PC-3 (cell line): ENCODE measurements around the gene FOXN3. TPM values are rescaled to one million over a fixed set of nuclear protein-coding genes. Genes with fewer than 3 reads are reported as not detected.

Source experiments
- ATAC-seq: fragments of 200-7000 bp; cut with Tn5 transposase; 2 replicates; pipeline ENCODE4 v1.9.1; 2020; ENCODE audit warnings: mild to moderate bottlenecking, moderate library complexity
- Bru-seq: library from RNA; stranded (reverse); fragments of 400-500 nt; gene quantifications from one replicate; lab custom pipeline; 2021; lab: Mats Ljungman, UMichigan
- BruChase-seq, 2 experiments: library from RNA; stranded (reverse); fragments of 400-500 nt; gene quantifications; one replicate each; lab custom pipeline; 2021; lab: Mats Ljungman, UMichigan
- BruUV-seq: library from RNA; stranded (reverse); fragments of 400-500 nt; replicated peaks from 2 replicates; lab custom pipeline; 2021; lab: Mats Ljungman, UMichigan
- CTCF ChIA-PET: fragments of 300-600 bp; sonication (Branson Sonifier 250); formaldehyde crosslinking; loops from one replicate; lab custom pipeline; 2022; ENCODE audit warnings: antibody characterized with exemption; lab: Charles Lee
- POLR2A ChIA-PET: fragments of 300-600 bp; sonication (Branson Sonifier 250); formaldehyde crosslinking; loops from one replicate; lab custom pipeline; 2022; ENCODE audit warnings: antibody characterized with exemption; ENCODE audit not compliant: unreplicated experiment; lab: Charles Lee
- DNase-seq: peaks from one replicate; pipeline ENCODE4 v3.0.0-alpha.2; 2015
- H2AFZ ChIP-seq: fragments of 300-600 bp; sonication (generic); 2 replicates; pipeline ENCODE4 v1.6.0; 2016; ENCODE audit warnings: antibody characterized with exemption, low read length
- H3F3A ChIP-seq: fragments of 300-600 bp; sonication (generic); one replicate; pipeline ENCODE4 v1.6.0; 2017; ENCODE audit warnings: antibody characterized with exemption, low read length, control low read depth, mild to moderate bottlenecking; ENCODE audit not compliant: unreplicated experiment
- H3K27ac ChIP-seq: fragments of 300-600 bp; sonication (generic); 2 replicates; pipeline ENCODE4 v1.5.1; 2016; ENCODE audit warnings: mild to moderate bottlenecking, low read length
- H3K27me3 ChIP-seq: fragments of 300-600 bp; sonication (generic); 2 replicates; pipeline ENCODE4 v1.6.1; 2016; ENCODE audit warnings: low read length, mixed read lengths
- H3K36me3 ChIP-seq: fragments of 300-600 bp; sonication (generic); 2 replicates; pipeline ENCODE4 v1.6.1; 2016; ENCODE audit warnings: low read depth, mixed run types, low read length, mixed read lengths
- H3K4me1 ChIP-seq: fragments of 300-600 bp; sonication (generic); 2 replicates; pipeline ENCODE4 v1.5.1; 2016; ENCODE audit warnings: low read length; ENCODE audit not compliant: insufficient read depth
- H3K4me2 ChIP-seq: fragments of 300-600 bp; sonication (generic); 2 replicates; pipeline ENCODE4 v1.6.0; 2016; ENCODE audit warnings: low read length
- H3K4me3 ChIP-seq: fragments of 300-600 bp; sonication (generic); 2 replicates; pipeline ENCODE4 v1.5.1; 2016; ENCODE audit warnings: mild to moderate bottlenecking, low read length, mixed read lengths
- H3K79me2 ChIP-seq: fragments of 300-600 bp; sonication (generic); 2 replicates; pipeline ENCODE4 v1.6.1; 2017; ENCODE audit warnings: low read length, mixed read lengths
- H3K9ac ChIP-seq: fragments of 300-600 bp; sonication (generic); 2 replicates; pipeline ENCODE4 v1.6.0; 2016; ENCODE audit warnings: mild to moderate bottlenecking, low read length
- H3K9me2 ChIP-seq: fragments of 300-600 bp; sonication (generic); replicated peaks from 2 replicates; pipeline ENCODE4 v1.6.1; 2016; ENCODE audit warnings: mixed run types, low read length, mixed read lengths
- H3K9me3 ChIP-seq: fragments of 300-600 bp; sonication (generic); 2 replicates; pipeline ENCODE4 v1.6.1; 2016; ENCODE audit warnings: low read length, mixed read lengths
- H4K20me1 ChIP-seq: fragments of 300-600 bp; sonication (generic); 2 replicates; pipeline ENCODE4 v1.6.1; 2016; ENCODE audit warnings: low read length, mixed read lengths
- CTCF ChIP-seq: fragments of 300-600 bp; sonication (generic); conservative IDR thresholded peaks from 2 replicates; pipeline ENCODE4 v1.5.1; 2017; ENCODE audit warnings: antibody characterized with exemption, low read depth, mild to moderate bottlenecking, low read length
- EZH2 ChIP-seq: fragments of 300-600 bp; sonication (generic); IDR thresholded peaks from one replicate; pipeline ENCODE4 v1.6.1; 2017; ENCODE audit warnings: antibody characterized with exemption, mild to moderate bottlenecking, low read length; ENCODE audit not compliant: unreplicated experiment
- EZH2phosphoT487 ChIP-seq: fragments of 300-600 bp; sonication (generic); IDR thresholded peaks from 2 replicates; pipeline ENCODE4 v1.6.1; 2018; ENCODE audit warnings: mild to moderate bottlenecking, antibody characterized with exemption, low read length, borderline replicate concordance
- intact Hi-C: fragments of 100-400 bp; cut with micrococcal nuclease; formaldehyde crosslinking; loops from 2 replicates; pipeline ENCODE4 v1.9.0; 2023
- long read RNA-seq: library from polyadenylated mRNA; unstranded; transcript quantifications from one replicate; pipeline ENCODE4 v2.0.0, GENCODE V29; 2021; ENCODE audit not compliant: unreplicated experiment
- total RNA-seq: library from RNA; depleted of rRNA; stranded (reverse); fragments of >200 nt; gene quantifications from 2 replicates; pipeline ENCODE4 v1.2.3, GENCODE V29; 2014; rRNA removed

The FOXN3 gene
- total RNA-seq (13.2 and 13.3 TPM in 2 replicates), Bru-seq, nascent RNA (percentile 63 among the genes with signal in this experiment), BruChase-seq, experiment 1, labeled RNA remaining after a 6-hour chase (percentile 57 among the genes with signal in this experiment), BruChase-seq, experiment 2, labeled RNA remaining after a 2-hour chase (percentile 59 among the genes with signal in this experiment)
- long read RNA-seq, transcript FOXN3-214 (6 exons, 2,692 nt): major isoform, 6 of 71 reads
- long read RNA-seq, partial matches to known transcripts: 3 of 71 reads
- long read RNA-seq, other reads (novel, unspliced or antisense): 57 of 71 reads

- DNase-seq (peak; percentile 90), ATAC-seq (peak; percentile 53)
- Histone ChIP-seq H3K36me3 (no peaks in the 10 kb centered on the region), H3K4me3 (peak within 1 kb of the TSS; percentile 95), H3K9me3 (no peaks in the 10 kb centered on the region), H4K20me1 (no peaks in the 10 kb centered on the region), H3K27ac (peak within 1 kb of the TSS; percentile 29), H3K27me3 (no peaks in the 10 kb centered on the region), H3F3A (no peaks in the 10 kb centered on the region), H3K79me2 (peaks cover 8% of the 10 kb centered on the region; the same call in 1 of the 2 replicates), H2AFZ (peak within 1 kb of the TSS; percentile 99), H3K9ac (peak within 1 kb of the TSS; percentile 72), H3K9me2 (no peaks in the 10 kb centered on the region), H3K4me2 (peak within 1 kb of the TSS; percentile 99), H3K4me1 (peaks cover 28% of the 10 kb centered on the region)
- intact Hi-C loops: loop anchor here (1.0 to 10.0 kb wide), 9 partner anchors 90 to 500 kb away; no protein-coding TSS in a partner anchor
- ChIA-PET CTCF (no interaction called here), POLR2A (no interaction called here)
- 0 out of 2 replicates have a peak, but pooled peaks have one; percentile 11 for TF ChIP-seq EZH2phosphoT487
- TF ChIP-seq EZH2: no peak
- no TSS peak for BruUV-seq
Observed at GRCh38 chr14:89417091-89417464, at the start of gene FOXN3. FOXN3 (minus strand) TSS chr14:89417233; CDS start chr14:89412476, 4,757 bp downstream.

- H3K4me1 ChIP-seq: no peaks in the 10 kb centered on the region
- H3K36me3 ChIP-seq: no peaks in the 10 kb centered on the region
- ChIA-PET CTCF (no interaction called here), POLR2A (no interaction called here)
- no peaks in the 10 kb centered on the region for H3F3A ChIP-seq
- H3K9me3 ChIP-seq: no peaks in the 10 kb centered on the region
- ATAC-seq (no peak), DNase-seq (no peak)
- intact Hi-C loops: no loop called here
- no peaks in the 10 kb centered on the region for H4K20me1 ChIP-seq
- no peaks in the 10 kb centered on the region for H3K27me3 ChIP-seq
- H3K4me2 ChIP-seq: no peak overlapping the region
- BruUV-seq: no TSS peak
- no peak overlapping the region for H3K27ac ChIP-seq
- H3K4me3 ChIP-seq: no peak overlapping the region
- H3K9ac ChIP-seq: no peak overlapping the region
- H3K79me2 ChIP-seq: no peaks in the 10 kb centered on the region
- H2AFZ ChIP-seq: no peak overlapping the region
- no peak for TF ChIP-seq EZH2phosphoT487
- no peak for TF ChIP-seq EZH2
- TF ChIP-seq CTCF: no peak
- no peaks in the 10 kb centered on the region for H3K9me2 ChIP-seq
Observed at GRCh38 chr14:89466484-89466883, 49.5 kb upstream of the FOXN3 start.

GRCh38 chr14:89465876-89466275 lies 48.8 kb upstream of the FOXN3 start:
- ATAC-seq: no peak
- no peaks in the 10 kb centered on the region for H4K20me1 ChIP-seq
- intact Hi-C loops: no loop called here
- no peaks in the 10 kb centered on the region for H3K9me2 ChIP-seq
- no peak overlapping the region for H3K4me3 ChIP-seq
- ChIA-PET CTCF (no interaction called here), POLR2A (no interaction called here)
- no peaks in the 10 kb centered on the region for H3K36me3 ChIP-seq
- H3K9me3 ChIP-seq: no peaks in the 10 kb centered on the region
- H3K79me2 ChIP-seq: no peaks in the 10 kb centered on the region
- DNase-seq: no peak
- no peak overlapping the region for H2AFZ ChIP-seq
- H3K4me2 ChIP-seq: no peak overlapping the region
- H3K4me1 ChIP-seq: no peaks in the 10 kb centered on the region
- no peaks in the 10 kb centered on the region for H3K27me3 ChIP-seq
- no TSS peak for BruUV-seq
- no peaks in the 10 kb centered on the region for H3F3A ChIP-seq
- no peak overlapping the region for H3K9ac ChIP-seq
- H3K27ac ChIP-seq: no peak overlapping the region
- TF ChIP-seq CTCF (no peak), EZH2phosphoT487 (no peak), EZH2 (no peak)
